Right lobe of liver (tissue), 6 donors: Measurements from ENCODE around the gene MFSD2A. TPM values are rescaled to one million over a fixed set of nuclear protein-coding genes. Genes with fewer than 3 reads are reported as not detected.

ENCODE experiments used
- ATAC-seq, 4 donors: fragments of 200-7000 bp; cut with Tn5 transposase; one replicate each; pipeline ENCODE4 v1.9.1; 2020; ENCODE audit warnings: mild to moderate bottlenecking in 4 of 4, moderate library complexity in 4 of 4
- DNase-seq, 3 donors: peaks; one replicate each; pipeline ENCODE4 v3.0.0-alpha.2; 2020
- H3K27ac ChIP-seq, 3 donors: fragments of 200-600 bp; one replicate each; pipeline ENCODE4 v1.8.0; 2022
- H3K27me3 ChIP-seq, 2 donors: fragments of 200-600 bp; one replicate each; pipeline ENCODE4 v1.8.0; 2022
- H3K36me3 ChIP-seq, 4 donors: fragments of 200-600 bp; sonication (generic) in 1 of 4; one replicate each; pipeline versions ENCODE4 v1.5.1 to v1.8.0; 2017 to 2022; ENCODE audit warnings: control low read depth in 1 of 4
- H3K4me1 ChIP-seq, 4 donors: fragments of 200-600 bp; sonication (generic) in 1 of 4; one replicate each; pipeline versions ENCODE4 v1.5.1 to v1.8.0; 2017 to 2022; ENCODE audit warnings: control low read depth in 1 of 4
- H3K4me3 ChIP-seq, 3 donors: fragments of 200-600 bp; one replicate each; pipeline ENCODE4 v1.8.0; 2022
- H3K9me3 ChIP-seq, 4 donors: fragments of 200-600 bp; sonication (generic) in 1 of 4; one replicate each; pipeline versions ENCODE4 v1.5.1 to v1.8.0; 2017 to 2022; ENCODE audit warnings: control low read depth in 1 of 4
- CTCF ChIP-seq, 4 donors: fragments of 200-600 bp in 3 of 4; fragments of 450-650 bp in 1 of 4; IDR thresholded peaks; one replicate each; pipeline versions ENCODE4 v1.5.1 to v1.8.0; 2016 to 2022; ENCODE audit warnings: antibody characterized with exemption in 4 of 4, mild to moderate bottlenecking in 2 of 4
- POLR2A ChIP-seq: fragments of 450-650 bp; IDR thresholded peaks from one replicate; pipeline ENCODE4 v1.6.1; 2017; ENCODE audit warnings: antibody characterized with exemption, mild to moderate bottlenecking
- WGBS: methylation state at CpG from one replicate; pipeline ENCODE4 v1.1.6; 2018; ENCODE audit warnings: low coverage, low lambda C conversion rate; ENCODE audit not compliant: insufficient coverage; ENCODE audit errors: missing lambda C conversion rate; 5-methylcytosine and 5-hydroxymethylcytosine counted together
- intact Hi-C, 2 donors: fragments of 100-400 bp; cut with DNase I; formaldehyde crosslinking; loops; one replicate each; pipeline versions ENCODE4 v1.11.2 to v1.14.1; 2022
- total RNA-seq, 6 experiments: library from RNA; depleted of rRNA in 2 of 6; stranded (reverse); fragments of >200 nt in 2 of 6; fragmentation: NEBNext Ultra II Directional in 3 of 6; extraction: Animal tissue kit (Norgen Biotek cat#: 25700) in 3 of 6; gene quantifications; one replicate each; pipeline versions ENCODE4 v1.1.0 to v1.2.4, GENCODE V29; 2016 to 2023
- donor health status: DM: no; HTN: yes; CAD: no.
- donor health status: DM: no; HTN: no; CAD: no.
- donor health status: DM: no; HTN: no; CAD: no.
- donor health status: DM: no; HTN: yes; CAD: no.
- donor health status: DM: no; HTN: yes; CAD: no.

MFSD2A gene
- total RNA-seq, 6 experiments from 2014 or later, result 44.3 to 292 (median 113) TPM

- DNase-seq (no peak), ATAC-seq (no peak)
- no peaks in the 10 kb centered on the region for H3K9me3 ChIP-seq
- no peaks in the 10 kb centered on the region for H3K27me3 ChIP-seq
- intact Hi-C loops, result loop anchor here (5.0 kb wide), 1 partner anchor 37 kb away; no protein-coding TSS in a partner anchor
- H3K4me3 ChIP-seq, result no peak overlapping the region
- H3K27ac ChIP-seq, result peak overlapping the region in 1 of 3 donors; percentile 24
- no peak for TF ChIP-seq POLR2A
- TF ChIP-seq CTCF (IDR thresholded peaks at IDR 0.05), result no peak
- H3K36me3 ChIP-seq, result peaks cover 0 to 93% (median 42%) of the 10 kb centered on the region in 4 donors
- H3K4me1 ChIP-seq, result peaks cover 0 to 27% (median 10%) of the 10 kb centered on the region in 4 donors
- 92% methylated on average over 2 of the region's 4 CpGs for WGBS
Observed at GRCh38 chr1:39964552-39964951, 9.6 kb downstream of the MFSD2A start.

DNA sequence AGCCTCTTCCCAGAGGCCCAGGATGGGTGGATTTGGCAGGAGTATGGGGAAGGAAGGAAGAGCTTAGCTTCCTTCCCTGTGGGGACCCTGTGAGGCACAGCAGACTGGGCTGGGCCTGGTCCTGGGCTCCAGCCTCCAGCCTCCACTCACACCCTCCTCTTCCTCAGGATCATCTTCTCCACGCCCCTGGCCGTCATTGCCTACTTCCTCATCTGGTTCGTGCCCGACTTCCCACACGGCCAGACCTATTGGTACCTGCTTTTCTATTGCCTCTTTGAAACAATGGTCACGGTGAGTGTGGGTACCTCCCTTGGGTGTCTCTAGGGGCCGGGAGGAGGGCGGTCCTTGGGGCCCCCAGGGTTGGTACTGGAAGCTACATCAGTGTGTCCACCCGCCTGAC, 10.1 kb downstream of the MFSD2A start:
- TF ChIP-seq POLR2A (no peak), CTCF (IDR thresholded peaks at IDR 0.05) (no peak)
- Histone ChIP-seq H3K4me1 (peaks cover 0 to 22% (median 9%) of the 10 kb centered on the region in 4 donors), H3K9me3 (no peaks in the 10 kb centered on the region), H3K36me3 (peaks cover 0 to 91% (median 44%) of the 10 kb centered on the region in 4 donors), H3K27me3 (no peaks in the 10 kb centered on the region), H3K27ac (no peak overlapping the region), H3K4me3 (no peak overlapping the region)
- WGBS, result 79% methylated on average over 6 of the region's 9 CpGs
- intact Hi-C loops, result no loop called here
- DNase-seq (no peak), ATAC-seq (peak in 1 of 4 donors; percentile 2)

DNA sequence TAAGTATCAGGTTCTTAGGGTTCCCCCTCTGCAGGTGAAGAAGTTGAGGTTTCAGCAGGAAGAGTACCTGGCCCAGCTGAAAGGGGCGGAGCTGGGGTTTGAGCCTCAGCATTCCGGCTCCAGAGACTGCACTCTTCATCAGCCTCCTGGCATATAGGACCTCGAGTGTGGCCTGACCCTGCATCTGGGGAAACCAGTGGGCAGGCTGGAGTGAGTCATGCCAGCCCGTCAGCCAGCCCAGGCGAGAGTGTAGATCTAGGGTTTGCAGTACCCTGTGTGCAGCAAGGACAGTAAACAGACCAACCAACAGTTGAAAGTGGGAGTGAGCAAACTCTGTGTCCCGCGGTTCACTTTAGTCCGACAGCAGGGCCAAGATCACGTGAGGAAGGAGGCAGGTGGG, 14.1 kb downstream of the MFSD2A start:
- DNase-seq (peak in 1 of 3 donors; percentile 31), ATAC-seq (peak in 3 of 4 donors; percentile 8 to 40 (median 33))
- 52% methylated on average over 4 of the region's 9 CpGs for WGBS
- no peaks in the 10 kb centered on the region for H3K27me3 ChIP-seq
- peaks cover 0 to 3% (median 0%) of the 10 kb centered on the region in 4 donors for H3K4me1 ChIP-seq
- H3K27ac ChIP-seq, result no peak overlapping the region
- H3K36me3 ChIP-seq, result peaks cover 0 to 64% (median 38%) of the 10 kb centered on the region in 4 donors
- intact Hi-C loops, result no loop called here
- no peak overlapping the region for H3K4me3 ChIP-seq
- no peaks in the 10 kb centered on the region for H3K9me3 ChIP-seq
- no peak for TF ChIP-seq CTCF (IDR thresholded peaks at IDR 0.05)
- no peak for TF ChIP-seq POLR2A

- Histone ChIP-seq H3K36me3 (peaks cover 0 to 59% (median 37%) of the 10 kb centered on the region in 4 donors), H3K4me1 (peaks cover 0 to 3% (median 0%) of the 10 kb centered on the region in 4 donors), H3K9me3 (no peaks in the 10 kb centered on the region), H3K27me3 (no peaks in the 10 kb centered on the region), H3K27ac (peak overlapping the region in 1 of 3 donors; percentile 29), H3K4me3 (no peak overlapping the region)
- intact Hi-C loops, result loop anchor here in 1 of 2 donors (5.0 kb wide), 1 partner anchor 52 kb away; no protein-coding TSS in a partner anchor
- DNase-seq, result no peak
- ATAC-seq, result no peak
- TF ChIP-seq POLR2A (no peak), CTCF (IDR thresholded peaks at IDR 0.05) (no peak)
- 72% methylated on average over 6 of the region's 13 CpGs for WGBS
Observed at GRCh38 chr1:39969531-39970270, 14.8 kb downstream of the MFSD2A start.
